Kidney capillary endothelial cell (primary cell): ENCODE measurements around the gene ALX1.
"Not testable (repeated sequence)": the region's sequence is repeated elsewhere in the genome, so short reads cannot be mapped to it uniquely, and the experiment has no call there.

Experiments used
- DNase-seq: peaks from one replicate; pipeline ENCODE4 v3.0.0-alpha.2; 2018; ENCODE audit warnings: low spot score

ALX1 gene

GRCh38 chr12:85301051-85301450, 21.0 kb downstream of the ALX1 start:
- no peak for DNase-seq

- no peak for DNase-seq
Measured at GRCh38 chr12:85308374-85308773, 28.4 kb downstream of the ALX1 start.

- no peak for DNase-seq
Measured at GRCh38 chr12:85309125-85309566, 29.1 kb downstream of the ALX1 start.

- DNase-seq: no peak
Measured at GRCh38 chr12:85310025-85310424, 30.0 kb downstream of the ALX1 start.

GRCh38 chr12:85310456-85311076, 30.5 kb downstream of the ALX1 start:
- DNase-seq: peak; percentile 20

- not testable (repeated sequence) for DNase-seq
Measured at GRCh38 chr12:85317866-85318636, 38.0 kb downstream of the ALX1 start.

- no peak for DNase-seq
Measured at GRCh38 chr12:85322715-85323114, 42.7 kb downstream of the ALX1 start.

- DNase-seq: no peak
Measured at GRCh38 chr12:85325442-85325841, 45.4 kb downstream of the ALX1 start.

- no peak for DNase-seq
Measured at GRCh38 chr12:85329913-85330312, 49.9 kb downstream of the ALX1 start.

GRCh38 chr12:85348779-85349178, 68.8 kb downstream of the ALX1 start:
- no peak for DNase-seq

GRCh38 chr12:85350356-85350755, 70.3 kb downstream of the ALX1 start:
- no peak for DNase-seq
